Measurements from ENCODE around the gene F7.

F7 gene

DNA sequence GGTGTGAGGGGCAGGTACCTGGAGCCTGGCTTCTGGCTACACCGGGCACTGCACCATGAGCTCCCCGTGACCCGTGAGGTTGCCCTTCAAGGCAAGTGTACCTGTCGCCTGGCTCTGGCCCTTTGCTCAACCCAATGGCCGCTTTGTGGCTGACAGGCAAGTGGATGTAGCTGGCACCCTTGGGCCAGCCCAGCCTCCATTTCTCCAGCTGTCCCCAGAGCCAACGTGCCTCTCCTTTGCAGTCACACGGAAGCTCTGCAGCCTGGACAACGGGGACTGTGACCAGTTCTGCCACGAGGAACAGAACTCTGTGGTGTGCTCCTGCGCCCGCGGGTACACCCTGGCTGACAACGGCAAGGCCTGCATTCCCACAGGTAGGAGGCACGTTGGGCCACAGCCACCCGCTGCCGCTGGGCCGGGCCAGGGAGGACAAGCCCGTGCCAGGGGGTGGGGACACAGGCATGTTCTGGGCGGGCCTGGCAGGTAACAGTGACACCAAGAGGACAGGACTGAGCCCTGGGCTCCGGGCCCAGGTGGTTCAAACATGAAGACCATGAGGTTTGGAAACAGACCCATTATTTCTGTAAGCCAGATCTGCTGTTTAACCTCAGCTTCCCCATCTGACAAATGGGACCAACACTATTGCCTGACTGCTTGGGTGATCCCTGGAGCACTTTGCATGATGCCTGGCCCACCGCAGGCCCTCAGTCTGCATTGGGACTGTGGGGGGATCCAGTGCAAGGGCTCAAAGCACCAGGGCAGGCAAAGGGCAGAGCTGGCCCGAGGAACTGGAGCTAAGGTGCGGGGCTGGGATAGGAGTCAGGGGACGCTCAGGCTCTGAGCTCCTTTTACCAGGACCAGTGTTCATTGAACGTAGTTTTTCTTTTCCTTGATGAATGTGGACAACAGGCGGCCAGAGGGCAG is 35.3 kb downstream of the F7 start:
- Mint-ChIP-seq H3K9me3 (no peaks in the 10 kb centered on the region), H3K27me3 (peaks cover 9% of the 10 kb centered on the region), H3K4me3 (no peak overlapping the region), H3K27ac (no peak overlapping the region), H3K4me1 (ENCODE audit: low read depth) (peaks cover 6% of the 10 kb centered on the region), H3K36me3 (ENCODE audit: low read depth) (no peaks in the 10 kb centered on the region)

DNA sequence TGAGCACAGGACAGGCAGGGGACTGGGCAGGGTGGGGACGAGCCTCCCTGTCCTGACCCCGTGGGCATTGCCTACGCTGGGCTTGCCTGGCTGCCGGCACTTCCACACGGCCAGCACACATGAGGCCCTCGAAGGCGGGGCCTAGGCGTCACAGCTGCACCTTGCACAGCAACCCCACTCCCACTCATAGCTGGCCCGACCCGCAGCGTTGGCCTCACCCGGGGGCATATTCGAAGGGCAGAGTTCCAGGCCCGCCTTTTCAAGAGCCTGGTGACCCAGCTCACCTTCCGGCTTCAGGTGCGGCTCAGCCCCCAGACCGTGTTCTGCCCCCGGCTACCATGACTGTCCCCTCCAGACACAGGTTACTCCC is 36.0 kb downstream of the F7 start:
- Mint-ChIP-seq H3K4me1 (ENCODE audit: low read depth) (peaks cover 9% of the 10 kb centered on the region), H3K27me3 (peaks cover 7% of the 10 kb centered on the region), H3K36me3 (ENCODE audit: low read depth) (no peaks in the 10 kb centered on the region), H3K27ac (no peak overlapping the region), H3K4me3 (no peak overlapping the region), H3K9me3 (no peaks in the 10 kb centered on the region)

DNA sequence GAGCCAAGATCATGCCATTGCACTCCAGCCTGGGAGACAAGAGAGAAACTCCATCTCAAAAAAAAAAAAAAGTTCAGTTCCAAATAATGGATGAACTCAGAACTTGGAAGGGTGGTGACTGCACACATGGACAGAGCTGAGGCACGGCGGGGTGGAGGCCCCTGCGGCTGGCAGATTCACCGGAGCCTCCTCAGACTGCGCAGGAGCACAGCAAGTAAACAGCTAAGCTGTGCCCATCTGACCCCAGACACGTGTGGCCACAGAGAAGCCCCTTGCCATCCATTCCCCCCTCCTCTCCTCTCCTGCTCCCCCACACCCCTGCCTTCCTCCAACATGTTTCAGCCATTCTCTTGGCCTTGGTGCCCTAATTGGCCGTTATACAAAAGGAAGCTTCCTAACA is 37.3 kb downstream of the F7 start:
- no peak overlapping the region for H3K4me3 Mint-ChIP-seq
- H3K36me3 Mint-ChIP-seq (ENCODE audit: low read depth): no peaks in the 10 kb centered on the region
- H3K27ac Mint-ChIP-seq: no peak overlapping the region
- peaks cover 9% of the 10 kb centered on the region for H3K4me1 Mint-ChIP-seq (ENCODE audit: low read depth)
- H3K27me3 Mint-ChIP-seq: peaks cover 1% of the 10 kb centered on the region
- no peaks in the 10 kb centered on the region for H3K9me3 Mint-ChIP-seq

DNA sequence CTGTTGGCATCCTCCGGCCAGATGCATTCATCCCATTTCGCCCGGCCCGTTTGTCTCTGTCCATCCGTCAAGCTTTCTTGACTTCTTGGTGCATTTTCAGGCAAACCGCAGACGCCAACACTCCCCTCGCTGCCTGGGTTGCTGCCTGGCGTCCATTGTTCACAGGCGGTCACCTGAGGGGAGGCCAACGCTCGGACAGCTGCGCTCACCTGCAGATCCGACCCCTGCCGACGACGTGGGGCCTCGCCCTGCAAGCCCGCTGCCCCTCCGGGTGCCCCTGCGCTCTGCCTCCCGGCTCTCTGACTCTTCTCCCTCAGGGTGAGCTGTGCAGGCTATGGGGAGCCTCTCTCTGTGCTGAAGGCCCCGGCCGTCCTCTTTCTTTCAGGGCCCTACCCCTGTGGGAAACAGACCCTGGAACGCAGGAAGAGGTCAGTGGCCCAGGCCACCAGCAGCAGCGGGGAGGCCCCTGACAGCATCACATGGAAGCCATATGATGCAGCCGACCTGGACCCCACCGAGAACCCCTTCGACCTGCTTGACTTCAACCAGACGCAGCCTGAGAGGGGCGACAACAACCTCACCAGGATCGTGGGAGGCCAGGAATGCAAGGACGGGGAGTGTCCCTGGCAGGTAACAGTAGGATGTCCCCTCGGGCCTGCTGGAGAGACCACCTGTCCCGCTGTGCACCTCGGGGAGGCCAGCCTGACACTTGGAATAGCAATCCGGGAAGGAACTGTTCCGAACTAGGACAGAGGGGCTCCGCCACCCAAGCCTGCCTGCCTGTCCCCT is 38.1 kb downstream of the F7 start:
- H3K27ac Mint-ChIP-seq: no peak overlapping the region
- no peaks in the 10 kb centered on the region for H3K9me3 Mint-ChIP-seq
- H3K27me3 Mint-ChIP-seq: no peaks in the 10 kb centered on the region
- no peaks in the 10 kb centered on the region for H3K36me3 Mint-ChIP-seq (ENCODE audit: low read depth)
- H3K4me1 Mint-ChIP-seq (ENCODE audit: low read depth): peaks cover 9% of the 10 kb centered on the region
- no peak overlapping the region for H3K4me3 Mint-ChIP-seq

DNA sequence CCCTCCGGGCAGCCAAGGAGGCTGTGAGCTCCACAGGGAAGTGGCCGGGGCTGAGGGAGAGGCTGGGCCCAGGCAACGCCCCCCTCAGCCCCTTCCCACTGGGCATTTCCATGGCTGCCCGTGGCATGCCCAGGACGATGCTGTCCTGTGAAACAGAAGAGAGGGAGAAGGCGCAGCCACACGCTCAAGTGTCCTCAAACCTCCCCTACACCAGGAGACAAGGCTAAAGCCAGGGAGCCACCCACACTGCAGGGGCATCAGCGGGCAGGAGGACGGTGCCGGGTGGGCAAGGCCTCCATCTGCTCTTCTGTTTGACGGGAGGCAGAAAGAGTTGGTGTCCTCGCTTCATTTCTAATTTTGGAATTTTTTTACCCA is 38.7 kb downstream of the F7 start:
- Mint-ChIP-seq H3K4me1 (ENCODE audit: low read depth) (peaks cover 9% of the 10 kb centered on the region), H3K27me3 (no peaks in the 10 kb centered on the region), H3K4me3 (no peak overlapping the region), H3K36me3 (ENCODE audit: low read depth) (no peaks in the 10 kb centered on the region), H3K27ac (no peak overlapping the region), H3K9me3 (no peaks in the 10 kb centered on the region)

DNA sequence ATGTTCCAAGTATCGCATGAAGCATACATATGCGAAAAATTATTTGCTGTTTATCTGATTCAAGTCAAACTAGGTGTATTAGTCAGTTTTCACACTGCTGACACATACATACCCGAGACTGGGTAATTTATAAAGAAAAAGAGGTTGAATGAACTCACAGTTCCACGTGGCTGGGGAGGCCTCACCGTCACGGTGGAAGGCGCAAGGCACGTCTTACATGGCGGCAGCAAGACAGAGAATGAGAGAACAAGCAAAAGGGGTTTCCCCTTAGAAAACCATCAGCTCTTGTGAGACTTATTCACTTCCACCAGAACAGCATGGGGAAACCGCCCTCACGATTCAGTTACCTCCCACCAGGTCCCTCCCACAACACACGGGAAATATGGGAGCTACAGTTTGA is 39.9 kb downstream of the F7 start:
- H3K4me1 Mint-ChIP-seq (ENCODE audit: low read depth): peaks cover 9% of the 10 kb centered on the region
- H3K36me3 Mint-ChIP-seq (ENCODE audit: low read depth): no peaks in the 10 kb centered on the region
- H3K9me3 Mint-ChIP-seq: no peaks in the 10 kb centered on the region
- no peak overlapping the region for H3K27ac Mint-ChIP-seq
- no peaks in the 10 kb centered on the region for H3K27me3 Mint-ChIP-seq
- H3K4me3 Mint-ChIP-seq: no peak overlapping the region

DNA sequence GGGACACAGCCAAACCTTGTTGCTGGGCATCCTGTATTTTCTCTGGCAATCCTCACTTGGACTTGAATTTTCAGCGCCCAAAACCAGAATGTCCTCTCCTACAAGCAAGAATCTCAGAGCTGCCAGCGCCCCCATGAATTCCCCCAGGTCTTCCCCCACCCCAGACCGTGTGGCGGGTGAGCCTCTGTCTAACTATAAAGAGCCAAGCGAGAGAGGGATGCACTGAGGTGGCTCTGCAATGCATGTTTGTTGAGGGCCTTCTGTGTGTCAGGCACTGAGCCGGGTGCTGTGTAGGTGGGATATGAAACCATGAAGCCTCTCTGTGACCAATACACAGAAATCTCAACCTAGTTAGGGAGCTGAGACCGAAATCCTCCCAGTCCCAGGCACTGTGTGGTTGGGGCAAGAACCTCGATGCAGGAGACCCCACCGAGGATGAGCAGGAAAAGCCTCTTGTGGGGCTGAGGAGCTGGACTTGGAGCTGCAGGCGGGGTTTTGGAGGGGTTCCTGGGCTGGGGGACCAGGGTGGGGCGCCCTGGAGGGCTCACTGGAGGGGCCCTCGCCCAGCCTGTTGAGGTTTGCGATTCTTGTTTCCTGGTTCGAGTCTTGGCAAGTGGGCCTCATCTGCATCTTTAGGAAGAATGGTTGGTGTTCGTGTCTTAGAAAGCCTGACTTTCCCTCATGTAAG is 40.5 kb downstream of the F7 start:
- peaks cover 9% of the 10 kb centered on the region for H3K4me1 Mint-ChIP-seq (ENCODE audit: low read depth)
- no peaks in the 10 kb centered on the region for H3K27me3 Mint-ChIP-seq
- no peaks in the 10 kb centered on the region for H3K9me3 Mint-ChIP-seq
- no peak overlapping the region for H3K27ac Mint-ChIP-seq
- no peaks in the 10 kb centered on the region for H3K36me3 Mint-ChIP-seq (ENCODE audit: low read depth)
- H3K4me3 Mint-ChIP-seq: no peak overlapping the region

DNA sequence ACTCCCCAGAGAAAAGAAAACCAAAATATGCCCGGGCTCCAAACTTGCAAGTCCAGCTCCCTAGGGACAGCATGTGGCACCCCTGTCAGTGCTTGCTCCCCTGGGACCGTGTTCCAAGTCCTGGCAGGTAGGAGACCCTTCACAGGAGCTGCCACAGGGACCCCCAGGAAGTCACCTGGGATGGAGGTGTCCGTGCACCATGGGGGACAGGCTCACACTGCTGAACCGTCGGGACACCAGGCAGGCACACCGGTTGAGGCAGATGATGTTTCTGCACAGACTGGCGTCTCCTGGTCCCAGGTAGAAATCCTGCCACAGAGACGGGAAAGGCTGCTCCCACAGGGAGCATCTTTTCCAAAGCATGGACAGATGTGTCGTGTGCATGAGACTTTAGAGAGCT is 41.2 kb downstream of the F7 start:
- Mint-ChIP-seq H3K36me3 (ENCODE audit: low read depth) (no peaks in the 10 kb centered on the region), H3K27ac (no peak overlapping the region), H3K4me1 (ENCODE audit: low read depth) (peaks cover 9% of the 10 kb centered on the region), H3K4me3 (no peak overlapping the region), H3K9me3 (no peaks in the 10 kb centered on the region), H3K27me3 (no peaks in the 10 kb centered on the region)

DNA sequence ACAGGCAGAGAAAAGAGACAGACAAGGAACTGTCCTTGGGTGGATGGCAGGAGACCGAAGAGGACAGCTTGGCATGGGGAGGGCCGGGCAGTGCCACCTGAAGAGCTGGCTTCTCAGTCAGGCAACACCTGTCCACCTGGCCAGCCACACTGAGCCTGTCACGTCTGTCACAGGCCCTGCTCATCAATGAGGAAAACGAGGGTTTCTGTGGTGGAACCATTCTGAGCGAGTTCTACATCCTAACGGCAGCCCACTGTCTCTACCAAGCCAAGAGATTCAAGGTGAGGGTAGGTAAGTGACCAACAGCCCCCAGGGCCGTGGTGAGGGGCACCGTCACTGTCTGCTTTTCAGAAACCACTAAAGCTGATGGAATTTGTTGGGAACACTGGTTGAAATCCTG is 41.6 kb downstream of the F7 start:
- Mint-ChIP-seq H3K4me3 (no peak overlapping the region), H3K9me3 (no peaks in the 10 kb centered on the region), H3K27me3 (peaks cover 2% of the 10 kb centered on the region), H3K27ac (no peak overlapping the region), H3K4me1 (ENCODE audit: low read depth) (peaks cover 12% of the 10 kb centered on the region), H3K36me3 (ENCODE audit: low read depth) (no peaks in the 10 kb centered on the region)

DNA sequence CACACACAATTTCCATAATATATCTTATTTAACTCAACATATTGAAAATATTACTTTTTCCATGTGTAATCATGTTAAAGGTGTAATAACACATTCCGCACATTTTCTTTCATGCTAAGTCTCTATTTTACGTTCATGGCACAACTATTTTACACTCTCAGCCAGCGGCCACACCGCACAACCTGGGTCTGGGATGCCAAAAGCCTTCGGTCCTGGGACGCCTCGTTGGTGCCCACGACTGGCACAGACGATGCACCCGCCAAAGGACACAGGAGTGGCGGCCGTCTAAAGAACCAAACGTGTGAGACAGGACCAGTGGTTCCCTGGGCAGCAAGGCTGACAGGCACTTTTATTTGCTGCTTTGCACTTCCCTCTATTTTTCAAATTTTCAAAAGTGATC is 42.8 kb downstream of the F7 start:
- Mint-ChIP-seq H3K27ac (no peak overlapping the region), H3K4me1 (ENCODE audit: low read depth) (peaks cover 20% of the 10 kb centered on the region), H3K9me3 (no peaks in the 10 kb centered on the region), H3K4me3 (no peak overlapping the region), H3K36me3 (ENCODE audit: low read depth) (no peaks in the 10 kb centered on the region), H3K27me3 (peaks cover 9% of the 10 kb centered on the region)

DNA sequence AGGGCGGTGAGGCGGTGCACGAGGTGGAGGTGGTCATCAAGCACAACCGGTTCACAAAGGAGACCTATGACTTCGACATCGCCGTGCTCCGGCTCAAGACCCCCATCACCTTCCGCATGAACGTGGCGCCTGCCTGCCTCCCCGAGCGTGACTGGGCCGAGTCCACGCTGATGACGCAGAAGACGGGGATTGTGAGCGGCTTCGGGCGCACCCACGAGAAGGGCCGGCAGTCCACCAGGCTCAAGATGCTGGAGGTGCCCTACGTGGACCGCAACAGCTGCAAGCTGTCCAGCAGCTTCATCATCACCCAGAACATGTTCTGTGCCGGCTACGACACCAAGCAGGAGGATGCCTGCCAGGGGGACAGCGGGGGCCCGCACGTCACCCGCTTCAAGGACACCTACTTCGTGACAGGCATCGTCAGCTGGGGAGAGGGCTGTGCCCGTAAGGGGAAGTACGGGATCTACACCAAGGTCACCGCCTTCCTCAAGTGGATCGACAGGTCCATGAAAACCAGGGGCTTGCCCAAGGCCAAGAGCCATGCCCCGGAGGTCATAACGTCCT is 43.4 kb downstream of the F7 start:
- H3K27me3 Mint-ChIP-seq: peaks cover 9% of the 10 kb centered on the region
- H3K4me1 Mint-ChIP-seq (ENCODE audit: low read depth): peaks cover 24% of the 10 kb centered on the region
- no peak overlapping the region for H3K27ac Mint-ChIP-seq
- H3K9me3 Mint-ChIP-seq: no peaks in the 10 kb centered on the region
- H3K36me3 Mint-ChIP-seq (ENCODE audit: low read depth): no peaks in the 10 kb centered on the region
- H3K4me3 Mint-ChIP-seq: no peak overlapping the region

DNA sequence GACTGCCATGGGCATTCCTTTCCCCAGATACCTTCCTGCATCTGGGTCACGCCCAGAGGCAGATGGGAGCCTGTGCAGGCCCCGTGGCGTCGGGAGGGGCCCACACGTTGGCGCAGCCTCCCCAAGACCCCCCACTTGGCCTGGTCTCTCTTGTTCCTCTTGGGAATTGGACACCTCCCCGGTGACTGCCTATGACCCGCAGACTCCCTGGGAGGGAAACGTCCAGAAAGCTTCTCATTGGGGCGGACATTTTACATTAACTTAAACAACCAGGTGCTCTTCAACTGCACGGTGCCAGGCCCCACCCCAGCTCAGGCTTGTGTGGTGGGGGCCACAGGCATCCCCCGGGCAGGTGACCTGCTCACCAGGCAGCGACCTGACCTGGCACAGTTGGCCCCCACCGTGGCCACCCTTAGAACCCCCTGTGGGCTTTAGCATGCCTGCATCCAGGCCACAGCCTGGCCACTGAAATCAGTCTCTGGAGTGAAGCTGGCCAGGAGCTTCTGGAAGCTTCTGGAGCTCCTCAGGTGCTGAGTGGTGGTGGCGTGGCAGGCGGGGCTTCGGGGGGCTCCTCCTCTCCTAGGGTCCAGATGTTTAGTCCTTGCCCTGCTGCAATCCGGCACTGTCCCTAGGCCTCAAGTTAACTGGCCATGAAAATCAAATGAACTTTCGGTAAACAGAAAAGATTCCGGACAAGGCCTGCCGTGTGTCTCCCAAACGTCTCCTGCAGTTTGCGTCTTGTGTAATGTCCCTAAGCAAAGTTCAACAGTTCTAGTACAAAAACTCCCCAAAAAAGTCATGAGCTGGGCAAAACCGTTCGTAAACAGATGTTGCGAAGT is 44.3 kb downstream of the F7 start:
- H3K9me3 Mint-ChIP-seq: peaks cover 2% of the 10 kb centered on the region
- no peak overlapping the region for H3K27ac Mint-ChIP-seq
- H3K27me3 Mint-ChIP-seq: peaks cover 9% of the 10 kb centered on the region
- H3K36me3 Mint-ChIP-seq (ENCODE audit: low read depth): no peaks in the 10 kb centered on the region
- H3K4me1 Mint-ChIP-seq (ENCODE audit: low read depth): peaks cover 26% of the 10 kb centered on the region
- no peak overlapping the region for H3K4me3 Mint-ChIP-seq

DNA sequence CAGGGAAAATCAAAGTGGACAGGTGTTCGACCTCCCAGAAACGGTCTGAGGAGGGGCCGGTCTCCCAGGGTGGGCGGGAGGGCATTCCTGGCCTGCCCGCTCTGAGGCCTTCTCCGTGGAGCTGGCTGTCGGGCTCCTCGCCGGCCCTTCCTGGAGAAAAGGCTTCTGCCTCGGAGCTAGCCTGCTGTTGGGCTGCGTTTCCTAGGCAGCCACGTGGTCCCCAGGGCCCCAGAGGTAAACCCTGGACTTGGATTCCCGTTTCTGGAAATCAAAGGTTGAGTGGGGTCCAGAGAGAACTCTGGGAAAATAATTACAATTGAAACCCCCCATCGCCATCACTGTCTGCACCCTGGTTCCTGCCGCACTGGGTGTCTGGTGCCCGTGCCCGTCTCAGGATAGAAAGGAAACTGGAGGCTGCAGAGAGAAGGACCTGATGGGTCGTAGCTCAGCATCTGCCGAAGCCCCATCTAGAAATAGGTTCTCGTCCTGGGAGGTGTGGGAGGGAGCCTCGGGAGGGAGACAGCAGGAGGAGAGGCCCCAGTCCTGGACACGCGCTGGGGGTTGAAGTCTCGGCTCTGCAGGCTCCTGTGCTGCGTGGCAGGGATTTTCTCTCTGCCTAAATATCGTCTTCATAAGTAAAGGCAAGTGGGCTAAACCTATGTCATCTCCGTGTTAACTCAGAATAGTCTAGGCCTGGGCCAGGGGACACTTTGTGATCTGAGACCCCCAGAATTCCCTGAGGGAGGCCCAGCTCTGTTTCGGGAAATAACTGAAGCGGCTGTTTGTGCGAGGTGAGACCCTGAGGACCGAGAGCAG is 45.2 kb downstream of the F7 start:
- no peak overlapping the region for H3K4me3 Mint-ChIP-seq
- H3K36me3 Mint-ChIP-seq (ENCODE audit: low read depth): no peaks in the 10 kb centered on the region
- peaks cover 9% of the 10 kb centered on the region for H3K27me3 Mint-ChIP-seq
- peaks cover 23% of the 10 kb centered on the region for H3K4me1 Mint-ChIP-seq (ENCODE audit: low read depth)
- H3K9me3 Mint-ChIP-seq: peaks cover 9% of the 10 kb centered on the region
- no peak overlapping the region for H3K27ac Mint-ChIP-seq
